GM19397 (cell line): ENCODE measurements around the gene LARP1.
"Not testable (repeated sequence)": the region's sequence is repeated elsewhere in the genome, so short reads cannot be mapped to it uniquely, and the experiment has no call there.

Experiments
- ATAC-seq: cut with Tn5 transposase; IDR thresholded peaks from one replicate; pipeline ENCODE4 v1.9.1; 2021; ENCODE audit warnings: mild to moderate bottlenecking, moderate library complexity; ENCODE audit not compliant: unreplicated experiment

Gene LARP1

DNA sequence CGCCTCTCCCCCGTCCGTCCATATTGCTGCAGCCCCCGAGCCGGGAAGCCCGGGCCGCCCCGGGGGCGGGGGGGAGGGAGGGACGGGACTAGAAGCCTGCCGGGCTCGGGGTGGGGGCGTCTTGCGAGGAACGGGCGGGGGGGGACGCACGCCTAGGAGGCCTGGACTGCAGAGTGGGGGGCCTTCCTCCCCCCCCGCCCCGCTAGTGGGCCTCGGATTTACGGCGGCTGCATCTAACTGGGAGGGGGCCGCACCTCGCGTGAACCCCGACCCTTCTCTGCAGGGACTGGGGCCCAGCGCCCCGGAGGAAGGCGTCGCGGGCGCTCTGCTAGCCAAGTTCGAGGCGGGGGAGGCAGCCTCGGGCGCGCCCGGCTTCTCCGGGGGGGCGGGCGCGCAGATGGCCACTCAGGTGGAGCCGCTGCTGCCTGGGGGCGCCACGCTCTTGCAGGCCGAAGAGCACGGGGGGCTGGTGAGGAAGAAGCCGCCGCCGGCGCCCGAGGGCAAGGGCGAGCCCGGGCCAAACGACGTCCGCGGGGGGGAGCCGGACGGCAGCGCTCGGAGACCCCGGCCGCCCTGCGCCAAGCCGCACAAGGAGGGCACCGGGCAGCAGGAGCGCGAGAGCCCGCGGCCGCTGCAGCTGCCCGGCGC is at the start of gene LARP1:
Gene LARP1, plus strand, starts transcription at position 17 of the 648 bp plus-strand sequence. Its CDS starts 381 bp downstream, at position 398.
- ATAC-seq = peak; percentile 11

DNA sequence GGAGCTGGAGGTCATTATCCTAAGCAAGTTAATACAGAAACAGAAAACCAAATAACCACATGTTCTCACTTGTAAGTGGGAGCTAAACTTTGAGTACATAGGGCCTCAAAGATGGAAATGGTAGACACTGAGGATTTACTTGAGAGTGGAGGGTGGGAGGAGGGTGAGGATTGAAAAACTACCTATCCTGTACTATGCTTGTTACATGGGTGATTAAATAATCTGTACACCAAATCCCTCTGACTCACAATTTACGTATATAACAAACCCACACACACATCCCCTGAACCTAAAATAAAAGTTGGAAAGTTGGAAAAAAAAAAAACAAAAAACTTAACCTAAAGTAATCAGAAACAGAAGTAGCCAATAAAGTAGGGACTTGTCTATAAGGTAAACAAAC is 48.8 kb upstream of the LARP1 start:
- ATAC-seq = no peak

DNA sequence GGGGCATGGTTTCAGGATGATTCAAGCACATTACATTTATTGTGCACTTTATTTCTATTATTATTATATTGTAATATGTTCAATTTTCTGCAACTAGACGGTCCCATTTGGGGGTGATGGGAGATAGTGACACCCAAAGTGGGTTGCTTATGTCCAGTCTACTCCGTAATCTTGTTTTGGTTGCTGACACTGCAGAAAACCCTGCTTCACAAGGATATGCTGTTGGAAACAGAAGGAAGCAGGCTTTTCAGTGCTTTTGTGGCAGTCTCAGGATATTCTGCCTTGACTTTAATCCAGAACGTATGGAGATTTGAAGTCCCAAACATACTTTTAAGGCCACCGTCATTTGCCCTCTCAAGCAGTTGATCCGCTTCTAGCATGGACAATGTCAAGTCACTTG is 47.5 kb upstream of the LARP1 start:
- ATAC-seq = no peak

DNA sequence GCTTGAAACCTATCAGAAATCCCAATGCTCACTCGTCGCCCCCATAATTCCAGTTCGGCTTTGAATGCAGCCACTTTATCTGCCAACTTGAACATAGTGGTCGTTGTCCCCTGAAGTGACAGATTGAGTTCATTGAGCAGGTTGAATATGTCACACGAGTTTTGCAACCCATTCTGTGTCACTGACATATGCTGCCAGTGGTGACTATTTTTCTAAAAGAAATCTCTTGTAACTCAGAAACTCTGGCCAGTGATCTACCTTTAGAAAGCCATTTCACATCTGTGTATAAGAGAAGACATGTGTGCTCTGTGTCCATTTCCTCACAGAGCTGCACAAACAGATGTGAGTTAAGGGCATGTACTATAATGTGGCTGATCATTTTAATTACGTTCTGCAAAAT is 47.0 kb upstream of the LARP1 start:
- ATAC-seq = no peak

DNA sequence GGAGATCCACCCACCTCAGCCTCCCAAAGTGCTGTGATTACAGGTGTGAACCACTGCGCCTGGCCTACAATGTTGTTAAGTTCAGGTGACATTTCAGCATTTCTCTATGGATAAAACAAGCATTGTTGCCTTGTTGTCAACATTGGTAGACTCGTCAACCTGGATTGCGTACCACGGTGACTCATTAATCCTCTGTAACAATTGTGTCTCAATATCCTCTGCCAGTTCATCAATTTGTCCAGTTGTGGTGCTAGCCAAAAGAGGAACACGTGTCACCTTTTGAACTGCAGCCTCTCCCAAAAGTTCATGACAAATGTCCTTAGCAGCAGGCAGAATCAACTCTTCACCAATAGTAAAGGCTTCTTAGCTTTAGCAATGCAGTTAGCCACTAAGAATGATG is 46.3 kb upstream of the LARP1 start:
- ATAC-seq = no peak

DNA sequence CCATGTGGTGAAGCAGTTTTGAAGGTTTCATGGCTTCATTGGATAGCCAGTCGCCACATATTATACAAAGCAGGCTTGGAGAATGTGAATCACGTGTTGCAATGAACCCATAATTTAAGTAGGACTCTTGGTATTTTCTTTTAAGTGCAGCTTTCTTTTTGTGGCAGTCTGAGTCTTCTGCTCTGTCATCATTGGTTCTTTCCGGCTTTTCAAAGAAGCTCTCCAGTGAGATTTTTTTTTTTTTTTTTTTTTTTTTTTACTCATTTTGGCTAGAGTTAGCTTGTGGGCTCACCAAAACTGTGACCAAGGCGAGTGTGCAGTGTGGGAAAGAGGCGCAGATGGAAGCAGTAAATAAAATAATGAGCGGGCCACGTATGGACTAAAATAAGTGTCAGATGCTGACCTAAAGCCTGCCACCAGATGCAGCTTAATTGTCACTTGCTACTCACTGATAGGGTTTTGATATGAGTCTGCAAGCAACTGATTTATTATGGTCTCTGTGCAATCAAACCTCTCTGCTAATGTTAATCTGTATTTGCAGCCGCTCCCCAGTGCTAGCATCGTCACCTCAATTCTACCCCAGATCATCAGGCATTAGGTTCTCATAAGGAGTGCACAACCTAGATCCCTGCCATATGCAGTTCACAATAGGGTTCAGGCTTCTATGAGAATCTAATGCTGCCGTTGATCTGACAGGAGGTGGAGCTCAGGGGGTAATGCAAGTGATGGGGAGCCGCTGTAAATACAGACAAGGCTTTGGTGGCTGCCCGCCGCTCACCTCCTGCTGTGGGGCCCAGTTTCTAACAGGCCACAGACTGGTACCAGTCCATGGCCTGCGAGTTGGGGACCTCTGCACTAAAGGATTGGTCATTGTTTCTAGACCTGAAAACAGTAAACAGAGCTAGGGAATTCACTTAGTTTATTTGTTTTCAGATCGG is 45.5 kb upstream of the LARP1 start:
- no peak for ATAC-seq

DNA sequence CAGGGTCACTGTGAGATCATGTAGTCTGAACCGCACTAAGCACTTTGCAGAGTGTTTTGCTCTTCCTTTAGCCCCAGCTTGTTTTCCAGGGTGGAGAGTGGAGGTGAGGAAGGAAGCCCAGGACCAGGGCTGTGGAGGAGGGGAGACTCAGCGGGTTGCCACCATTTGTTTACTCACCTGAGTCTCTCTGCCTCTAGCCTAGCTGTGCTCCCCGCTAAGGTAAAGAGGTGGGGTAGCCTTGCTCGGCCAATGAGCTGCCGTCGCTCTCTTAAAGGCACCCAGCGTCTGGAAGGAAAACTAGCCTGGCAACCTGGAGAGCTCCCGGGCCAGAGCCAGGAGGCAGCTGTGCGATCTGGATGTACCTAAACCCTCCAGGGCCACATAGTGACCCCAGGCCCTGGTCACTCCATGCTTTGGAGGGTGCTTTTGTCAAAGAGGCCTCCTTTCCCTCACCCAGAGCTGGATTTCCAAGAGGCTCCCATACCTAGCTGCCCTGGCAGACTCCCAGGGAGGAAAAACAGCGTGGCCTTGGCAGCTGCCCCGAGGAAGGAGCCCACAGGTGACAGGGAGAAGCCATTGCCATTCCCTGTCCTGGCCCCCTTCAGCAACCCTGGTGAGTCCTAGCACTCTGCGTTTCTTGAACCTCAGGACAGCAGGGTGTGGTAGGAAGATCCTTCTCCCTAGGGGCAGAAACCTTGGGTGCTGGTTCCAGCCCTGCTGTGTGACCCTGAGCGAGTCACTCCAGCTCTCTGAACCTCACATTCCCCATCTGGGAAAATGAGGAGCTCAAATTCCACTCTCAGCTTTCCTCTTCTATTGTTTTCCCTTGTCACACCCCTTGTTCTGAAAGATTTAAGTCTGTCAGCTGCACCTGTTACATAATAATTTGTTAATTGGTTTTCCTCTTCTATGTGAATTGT is 42.4 kb upstream of the LARP1 start:
- no peak for ATAC-seq

DNA sequence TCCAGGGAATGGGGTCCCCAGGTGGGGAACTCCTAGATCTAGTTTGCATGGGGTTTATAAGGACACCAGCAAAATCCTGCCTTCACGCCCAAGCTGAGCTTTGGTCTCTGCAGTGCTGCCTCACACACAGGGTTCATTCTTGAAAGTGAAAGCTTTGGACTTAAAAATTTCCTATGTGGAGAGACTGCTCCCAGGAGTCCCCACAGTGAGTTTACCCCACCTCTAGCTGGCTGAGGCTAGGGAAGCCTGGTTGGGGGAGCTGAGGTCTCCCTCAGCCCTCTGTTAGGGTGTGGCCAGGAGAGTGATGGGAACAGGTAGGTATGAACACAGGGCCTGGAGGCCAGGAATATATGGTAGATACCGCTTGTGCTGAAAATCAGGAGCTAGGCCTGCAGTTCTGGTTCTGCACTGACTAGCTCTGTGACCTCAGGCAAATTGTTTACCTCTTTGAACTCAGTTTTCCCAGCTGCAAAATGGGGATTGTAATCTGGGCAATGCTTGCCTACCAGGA is 41.5 kb upstream of the LARP1 start:
- ATAC-seq = no peak

DNA sequence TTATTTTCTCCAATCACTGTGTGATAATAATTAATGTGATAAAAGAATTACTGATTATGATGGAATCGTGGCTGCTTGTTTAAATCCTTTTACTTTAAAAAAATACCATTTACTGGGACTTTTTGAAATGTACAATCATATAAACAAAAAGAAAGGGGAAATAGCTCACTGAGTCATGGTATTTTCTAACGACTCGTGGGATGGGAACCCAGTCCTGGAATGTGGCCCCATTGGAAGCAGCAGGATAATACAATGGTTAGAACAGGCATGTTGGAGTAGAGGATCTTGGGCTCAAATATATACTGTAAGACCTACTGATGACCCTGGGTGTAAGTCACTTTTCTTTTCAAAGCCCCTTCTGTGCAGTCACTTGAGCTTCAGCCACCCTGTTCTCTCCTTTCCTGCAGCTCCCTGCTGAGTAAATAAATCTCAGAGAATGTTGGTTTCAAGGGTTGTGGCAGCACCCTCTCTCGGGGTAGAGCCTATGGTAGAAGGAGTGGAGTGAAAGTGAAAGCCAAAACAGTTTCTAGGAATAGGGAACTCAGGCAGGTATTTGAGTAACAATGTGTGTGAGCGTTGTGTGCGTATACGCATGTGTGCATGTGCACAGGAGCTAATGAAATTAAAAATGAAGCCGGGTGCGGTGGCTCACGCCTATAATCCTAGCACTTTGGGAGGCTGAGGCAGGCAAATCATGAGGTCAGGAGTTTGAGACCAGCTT is 40.8 kb upstream of the LARP1 start:
- peak; percentile 65 for ATAC-seq

DNA sequence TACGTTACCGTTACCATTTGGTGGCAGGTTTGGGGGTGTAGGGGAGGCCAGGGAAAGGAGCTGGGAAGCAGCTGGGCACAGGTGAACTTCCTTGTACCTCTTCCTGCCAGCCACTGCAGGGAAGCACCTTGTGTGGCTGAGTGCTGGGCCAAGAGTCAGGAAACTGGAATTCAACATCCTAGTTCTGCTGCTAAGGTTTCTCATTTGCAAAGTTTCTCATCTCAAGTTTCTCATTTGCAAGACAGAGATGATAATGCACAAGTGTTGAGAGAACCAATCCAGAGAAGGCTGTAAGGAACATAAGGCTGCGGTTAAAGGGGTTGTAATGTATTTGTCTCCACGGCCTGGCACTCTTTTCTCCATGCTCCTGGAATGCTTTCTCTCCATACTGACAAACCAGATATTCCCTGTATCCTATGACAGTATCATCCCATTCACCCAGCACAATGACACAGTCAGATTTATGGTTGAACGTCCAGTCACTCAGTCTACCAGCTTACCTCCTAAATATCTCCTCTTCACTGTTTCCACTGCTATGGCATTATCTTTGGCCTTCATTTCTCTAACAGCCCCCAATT is 33.6 kb upstream of the LARP1 start:
- ATAC-seq = no peak

DNA sequence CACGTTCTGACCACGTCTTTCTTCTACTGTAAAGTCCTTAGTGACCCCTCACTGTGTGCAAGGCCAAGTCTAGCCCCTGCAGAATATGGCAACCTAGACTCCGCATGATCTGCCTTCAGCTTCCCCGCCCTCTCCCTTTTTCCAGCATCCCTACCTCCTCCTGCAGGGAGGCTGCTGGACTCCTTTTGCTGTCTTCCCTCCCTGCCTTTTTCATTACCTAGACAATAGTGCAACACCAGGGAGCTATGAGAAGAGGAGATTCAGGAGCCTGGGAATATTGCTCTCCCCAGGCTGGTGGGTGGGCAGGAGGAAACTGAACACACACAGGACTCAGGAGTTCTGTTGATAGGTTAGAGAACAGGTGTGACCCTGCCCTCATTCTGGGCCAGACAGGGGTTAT is 33.1 kb upstream of the LARP1 start:
- no peak for ATAC-seq

DNA sequence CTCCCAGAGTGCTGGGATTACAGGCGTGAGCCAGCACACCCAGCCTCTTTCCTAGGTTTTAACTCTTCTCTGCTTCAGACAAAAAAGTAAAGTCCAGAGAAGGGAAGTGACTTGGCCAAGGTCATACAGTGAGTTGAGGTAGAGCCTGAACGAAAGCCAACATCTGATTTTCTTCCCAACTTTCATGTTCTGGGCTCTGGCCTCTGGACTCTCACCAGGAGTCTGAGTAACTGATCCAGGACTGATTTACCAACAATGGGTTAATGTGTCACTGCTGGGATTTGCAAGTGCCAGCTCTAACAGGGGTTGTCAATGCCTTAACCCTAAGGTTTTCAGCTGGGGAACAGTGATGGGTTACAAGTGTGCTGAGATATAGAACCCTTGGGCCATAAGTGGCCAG is 32.2 kb upstream of the LARP1 start:
- no peak for ATAC-seq

DNA sequence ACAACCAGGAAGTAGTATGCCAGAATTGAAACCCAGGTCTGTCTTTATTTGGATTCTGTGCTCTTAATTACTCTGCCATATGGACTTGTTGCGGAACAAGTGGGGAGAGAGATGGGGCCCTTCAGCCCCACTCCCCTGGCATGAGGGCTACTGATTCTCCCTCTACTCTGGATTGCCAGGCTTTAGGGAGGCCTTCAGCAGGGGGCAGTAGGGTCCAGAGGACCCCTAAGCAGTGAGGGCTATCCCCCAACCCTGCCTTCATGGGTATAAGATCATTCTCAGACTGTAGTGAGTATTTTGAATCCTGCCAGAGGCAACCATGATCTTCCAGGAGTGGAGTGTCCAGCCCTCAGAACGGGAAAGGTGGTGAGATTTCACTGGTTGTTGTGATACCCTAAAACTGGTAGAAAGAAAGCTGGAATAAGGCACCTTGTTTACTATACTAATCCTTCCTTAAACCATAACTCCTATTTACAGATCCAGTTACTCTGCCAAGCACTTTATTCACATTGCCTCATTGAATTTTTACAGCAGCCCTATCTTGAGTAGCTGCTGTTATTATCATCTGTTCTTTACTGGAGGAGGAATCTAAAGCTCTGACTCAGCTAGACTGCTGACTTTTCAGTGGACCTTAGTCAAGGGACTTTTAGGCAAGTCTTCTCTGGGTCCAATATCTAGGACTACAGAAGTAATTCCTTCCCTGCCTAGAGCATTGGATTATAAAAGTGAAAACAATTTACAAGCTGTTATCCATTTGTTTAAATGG is 31.3 kb upstream of the LARP1 start:
- no peak for ATAC-seq

DNA sequence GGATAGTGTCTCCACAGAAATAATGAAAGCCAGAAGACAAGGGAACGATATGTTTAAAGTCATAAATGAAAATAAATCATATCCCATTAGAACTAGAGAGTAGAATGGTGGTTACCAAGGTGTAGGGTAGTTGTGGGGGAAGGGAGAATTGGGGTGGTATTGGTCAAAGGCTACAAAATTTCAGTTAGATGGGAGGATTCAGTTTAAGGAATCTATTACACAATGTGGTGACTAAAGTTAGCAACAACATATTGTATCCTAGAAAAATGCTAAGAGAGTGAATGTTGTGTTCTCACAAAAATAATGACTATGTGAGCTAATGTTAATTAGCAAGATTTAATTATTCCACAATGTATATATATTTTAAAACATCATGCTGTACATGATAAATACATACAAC is 27.8 kb upstream of the LARP1 start:
- ATAC-seq = no peak

DNA sequence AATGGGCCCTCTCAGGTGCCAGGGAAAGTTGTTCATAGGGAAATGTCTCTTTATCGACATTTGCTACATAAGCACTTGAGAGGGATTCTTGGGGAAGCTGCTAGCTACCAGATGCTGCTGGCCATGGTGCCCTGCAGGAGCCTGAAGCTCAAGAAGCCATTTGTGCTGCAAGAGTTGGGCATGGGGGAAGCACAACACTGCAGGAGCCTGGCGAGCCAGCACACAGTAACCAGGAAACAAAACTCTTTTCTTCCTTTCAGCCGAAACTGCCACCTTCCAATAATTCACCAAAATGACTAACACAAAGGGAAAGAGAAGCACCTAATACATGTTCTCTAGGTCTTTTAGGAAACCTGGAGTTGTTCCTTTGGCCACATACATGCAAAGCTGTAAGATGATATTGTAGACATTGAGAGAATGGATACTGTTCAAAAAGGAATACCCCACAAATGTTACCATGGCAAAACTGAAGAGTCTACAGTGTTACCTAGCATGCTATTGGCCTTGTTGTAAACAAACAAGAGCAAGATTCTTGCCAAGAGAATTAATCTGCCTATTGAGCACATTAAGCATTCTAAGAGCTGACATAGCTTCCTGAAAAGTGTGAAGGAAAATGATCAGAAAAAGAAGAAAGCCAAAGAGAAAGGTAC is 26.1 kb upstream of the LARP1 start:
- no peak for ATAC-seq

DNA sequence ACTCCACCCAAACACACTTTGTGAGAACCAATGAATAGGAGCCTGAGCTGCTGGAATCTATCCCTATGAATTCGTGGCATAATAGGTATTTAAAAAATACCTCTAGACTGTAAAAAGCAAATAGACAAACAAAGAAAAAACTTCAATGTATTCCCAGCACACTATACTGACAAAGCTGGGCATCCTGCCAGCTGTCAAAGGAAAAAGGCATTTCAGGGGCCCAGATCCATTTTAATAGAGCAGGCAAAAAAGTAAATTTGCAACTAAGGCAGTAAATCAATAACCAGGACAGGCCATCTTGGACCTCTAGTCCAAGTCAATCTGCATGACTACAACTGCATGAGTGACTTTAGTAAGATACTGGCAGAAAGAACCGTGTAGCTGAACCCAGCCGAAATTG is 25.6 kb upstream of the LARP1 start:
- no peak for ATAC-seq

DNA sequence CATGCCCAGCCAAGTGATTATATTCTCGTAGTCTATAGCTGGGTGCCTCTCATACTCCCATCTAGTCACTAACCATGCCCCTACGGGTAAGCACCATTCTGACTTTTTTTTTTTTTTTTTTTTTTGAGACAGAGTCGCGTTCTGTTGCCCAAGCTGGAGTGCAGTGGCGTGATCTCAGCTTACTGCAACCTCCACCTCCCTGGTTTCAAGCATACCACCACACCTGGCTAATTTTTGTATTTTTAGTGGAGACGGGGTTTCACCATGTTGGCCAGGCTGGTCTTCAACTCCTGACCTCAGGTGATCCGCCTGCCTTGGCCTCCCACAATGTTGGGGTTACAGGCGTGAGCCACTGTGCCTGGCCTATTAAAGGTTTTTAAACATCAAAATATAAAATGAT is 24.4 kb upstream of the LARP1 start:
- not testable (repeated sequence) for ATAC-seq

DNA sequence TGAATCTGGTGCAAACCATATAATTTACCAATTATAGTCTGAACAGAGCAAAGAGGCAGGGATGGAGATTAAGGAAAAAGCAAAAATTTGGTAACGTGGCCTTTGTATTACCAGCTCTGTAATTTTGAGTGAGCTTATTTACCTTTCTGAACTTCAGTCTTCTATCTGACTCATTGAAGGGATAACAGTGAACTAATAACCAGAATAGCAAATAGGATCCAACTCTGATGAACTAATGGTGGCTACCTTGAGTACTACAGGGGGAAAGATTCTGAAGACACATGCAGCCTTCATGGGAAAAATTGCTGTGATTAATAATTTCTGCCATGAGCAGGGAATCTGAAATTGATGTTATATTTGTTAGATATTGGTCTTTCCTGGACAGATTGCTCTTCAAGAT is 23.0 kb upstream of the LARP1 start:
- no peak for ATAC-seq
